HG03060 (cell line): ENCODE results near the gene GRIK3.
"Not testable (repeated sequence)": the region's sequence is repeated elsewhere in the genome, so short reads cannot be mapped to it uniquely, and the experiment has no call there.

ENCODE experiments used
- ATAC-seq: cut with Tn5 transposase; IDR thresholded peaks from one replicate; pipeline ENCODE4 v1.9.1; 2021; ENCODE audit warnings: low read depth, moderate number of reproducible peaks; ENCODE audit not compliant: unreplicated experiment

The GRIK3 gene

GRCh38 chr1:36948606-36949005 lies 85.7 kb downstream of the GRIK3 start:
- no peak for ATAC-seq

- ATAC-seq, result no peak
These were observed 86.2 kb downstream of the GRIK3 start for GRCh38 chr1:36948147-36948546.

- ATAC-seq, result no peak
These were observed 86.9 kb downstream of the GRIK3 start for GRCh38 chr1:36947384-36947783.

- ATAC-seq, result no peak
These were observed 89.4 kb downstream of the GRIK3 start for GRCh38 chr1:36944883-36945282.

GRCh38 chr1:36942148-36942547 lies 92.2 kb downstream of the GRIK3 start:
- ATAC-seq, result no peak

- no peak for ATAC-seq
These were observed 92.9 kb downstream of the GRIK3 start for GRCh38 chr1:36941316-36941978.

- no peak for ATAC-seq
These were observed 95.5 kb downstream of the GRIK3 start for GRCh38 chr1:36938819-36939218.

GRCh38 chr1:36937371-36937770 lies 96.9 kb downstream of the GRIK3 start:
- no peak for ATAC-seq

- ATAC-seq, result no peak
These were observed 100.3 kb downstream of the GRIK3 start for GRCh38 chr1:36934061-36934460.

GRCh38 chr1:36927826-36928225 lies 106.5 kb downstream of the GRIK3 start:
- no peak for ATAC-seq

- no peak for ATAC-seq
These were observed 109.1 kb downstream of the GRIK3 start for GRCh38 chr1:36925251-36925650.

- ATAC-seq, result no peak
These were observed 110.0 kb downstream of the GRIK3 start for GRCh38 chr1:36924282-36924811.

- ATAC-seq, result no peak
These were observed 111.5 kb downstream of the GRIK3 start for GRCh38 chr1:36922593-36923426.

- ATAC-seq, result no peak
These were observed 112.2 kb downstream of the GRIK3 start for GRCh38 chr1:36922071-36922470.

GRCh38 chr1:36920801-36921405 lies 113.4 kb downstream of the GRIK3 start:
- no peak for ATAC-seq

- no peak for ATAC-seq
These were observed 113.9 kb downstream of the GRIK3 start for GRCh38 chr1:36920371-36920770.

- ATAC-seq, result no peak
These were observed 114.7 kb downstream of the GRIK3 start for GRCh38 chr1:36919491-36920145.

- ATAC-seq, result no peak
These were observed 115.7 kb downstream of the GRIK3 start for GRCh38 chr1:36918604-36919003.

- ATAC-seq, result not testable (repeated sequence)
These were observed 117.8 kb downstream of the GRIK3 start for GRCh38 chr1:36916542-36916941.

GRCh38 chr1:36913484-36914060 lies 120.7 kb downstream of the GRIK3 start:
- ATAC-seq, result no peak
